ENCODE data around the gene RFNG.

RFNG gene

DNA sequence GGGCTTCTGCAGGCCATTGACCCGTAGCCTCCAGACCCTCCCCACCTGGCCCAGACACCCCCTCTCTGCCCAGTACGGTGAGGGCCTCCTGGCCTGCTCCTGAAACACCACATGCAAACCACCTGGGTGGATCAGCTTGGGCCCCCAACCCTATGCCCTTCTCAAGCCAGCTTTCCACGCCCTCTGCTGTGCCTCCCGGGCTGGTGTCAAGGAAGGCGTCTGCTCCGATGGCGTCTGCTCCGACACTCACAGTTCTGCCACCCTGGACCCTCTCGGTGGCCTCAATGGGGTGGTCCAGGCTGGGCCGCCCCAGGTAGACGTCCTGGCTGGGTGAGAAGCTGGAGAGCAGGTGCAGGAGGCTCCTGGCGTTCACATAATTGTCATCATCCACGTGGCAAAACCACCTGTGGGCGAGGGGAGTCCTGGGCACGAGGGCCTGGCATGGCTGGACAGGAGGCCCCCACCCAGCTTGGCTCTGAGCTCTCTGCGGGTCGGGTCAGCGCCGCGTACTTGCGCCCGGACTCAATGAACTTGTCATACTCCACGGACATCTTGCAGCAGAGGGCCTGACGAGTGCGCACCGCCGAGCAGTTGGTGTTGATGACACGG lies 1.4 kb downstream of the RFNG start:
- Histone ChIP-seq H3K4me1 (ENCODE audit: control insufficient read depth, low read length) (peaks cover 17% of the 10 kb centered on the region), H3K27ac (ENCODE audit: low read depth, low read length) (no peak overlapping the region), H3K27me3 (ENCODE audit: control insufficient read depth, low read length) (no peaks in the 10 kb centered on the region), H3K36me3 (ENCODE audit: control insufficient read depth, low read length) (peaks cover 12% of the 10 kb centered on the region; the same call in 1 of the 2 replicates), H4K20me1 (ENCODE audit: control insufficient read depth, insufficient read depth, low read depth, low read length) (peaks cover 3% of the 10 kb centered on the region; the same call in 1 of the 2 replicates), H3K9me3 (ENCODE audit: control insufficient read depth, insufficient read depth, low read length) (no peaks in the 10 kb centered on the region), H3K79me2 (ENCODE audit: control insufficient read depth, low read length) (peaks cover 19% of the 10 kb centered on the region), H3K9me2 (replicated peaks; ENCODE audit: control insufficient read depth, low read length) (no peaks in the 10 kb centered on the region), H3F3A (ENCODE audit: control insufficient read depth, insufficient read depth) (no peaks in the 10 kb centered on the region), H3K4me3 (ENCODE audit: low read length) (peak overlapping the region; percentile 79), H3K4me2 (ENCODE audit: low read length) (peak overlapping the region; percentile 86)
- TF ChIP-seq, protein P1, sequence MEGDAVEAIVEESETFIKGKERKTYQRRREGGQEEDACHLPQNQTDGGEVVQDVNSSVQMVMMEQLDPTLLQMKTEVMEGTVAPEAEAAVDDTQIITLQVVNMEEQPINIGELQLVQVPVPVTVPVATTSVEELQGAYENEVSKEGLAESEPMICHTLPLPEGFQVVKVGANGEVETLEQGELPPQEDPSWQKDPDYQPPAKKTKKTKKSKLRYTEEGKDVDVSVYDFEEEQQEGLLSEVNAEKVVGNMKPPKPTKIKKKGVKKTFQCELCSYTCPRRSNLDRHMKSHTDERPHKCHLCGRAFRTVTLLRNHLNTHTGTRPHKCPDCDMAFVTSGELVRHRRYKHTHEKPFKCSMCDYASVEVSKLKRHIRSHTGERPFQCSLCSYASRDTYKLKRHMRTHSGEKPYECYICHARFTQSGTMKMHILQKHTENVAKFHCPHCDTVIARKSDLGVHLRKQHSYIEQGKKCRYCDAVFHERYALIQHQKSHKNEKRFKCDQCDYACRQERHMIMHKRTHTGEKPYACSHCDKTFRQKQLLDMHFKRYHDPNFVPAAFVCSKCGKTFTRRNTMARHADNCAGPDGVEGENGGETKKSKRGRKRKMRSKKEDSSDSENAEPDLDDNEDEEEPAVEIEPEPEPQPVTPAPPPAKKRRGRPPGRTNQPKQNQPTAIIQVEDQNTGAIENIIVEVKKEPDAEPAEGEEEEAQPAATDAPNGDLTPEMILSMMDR (IDR thresholded peaks at IDR 0.05; ENCODE audit: low read depth, low read length, poor library complexity, severe bottlenecking): no peak
- no peak for TF ChIP-seq EZH2phosphoT487 (IDR thresholded peaks at IDR 0.05; ENCODE audit: borderline replicate concordance, low read length)

- TF ChIP-seq, protein P1 (IDR thresholded peaks at IDR 0.05; ENCODE audit: low read depth, low read length, poor library complexity, severe bottlenecking): no peak
- TF ChIP-seq EZH2phosphoT487 (IDR thresholded peaks at IDR 0.05; ENCODE audit: borderline replicate concordance, low read length): no peak
- Histone ChIP-seq H3F3A (ENCODE audit: control insufficient read depth, insufficient read depth) (no peaks in the 10 kb centered on the region), H3K27ac (ENCODE audit: low read depth, low read length) (no peak overlapping the region), H3K9me2 (replicated peaks; ENCODE audit: control insufficient read depth, low read length) (no peaks in the 10 kb centered on the region), H3K4me3 (ENCODE audit: low read length) (no peak overlapping the region), H3K79me2 (ENCODE audit: control insufficient read depth, low read length) (peaks cover 19% of the 10 kb centered on the region), H3K27me3 (ENCODE audit: control insufficient read depth, low read length) (no peaks in the 10 kb centered on the region), H3K4me1 (ENCODE audit: control insufficient read depth, low read length) (peaks cover 17% of the 10 kb centered on the region), H3K36me3 (ENCODE audit: control insufficient read depth, low read length) (peaks cover 5% of the 10 kb centered on the region; the same call in 1 of the 2 replicates), H3K4me2 (ENCODE audit: low read length) (no peak overlapping the region), H4K20me1 (ENCODE audit: control insufficient read depth, insufficient read depth, low read depth, low read length) (peaks cover 3% of the 10 kb centered on the region; the same call in 1 of the 2 replicates), H3K9me3 (ENCODE audit: control insufficient read depth, insufficient read depth, low read length) (no peaks in the 10 kb centered on the region)
Measured at GRCh38 chr17:82049521-82049971, 2.1 kb downstream of the RFNG start.

DNA sequence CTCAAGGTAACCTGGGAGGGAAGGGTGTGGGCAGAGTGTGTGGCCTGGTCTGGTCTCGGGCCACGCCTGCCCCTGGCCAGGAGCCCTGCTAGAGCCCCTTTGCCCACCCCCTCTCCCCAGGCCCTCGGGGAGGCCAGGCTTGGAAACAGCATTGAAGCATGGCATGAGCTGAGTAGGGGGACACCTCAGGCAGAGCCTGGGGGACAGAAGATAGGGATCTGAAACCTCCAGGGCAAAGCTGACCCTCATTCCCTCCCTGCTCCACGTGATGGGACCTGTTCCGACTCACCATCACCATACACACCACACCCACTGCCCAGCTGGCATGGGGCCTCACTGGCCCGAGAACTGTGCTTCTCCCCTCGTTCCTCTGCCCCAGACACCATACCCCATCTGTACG lies 2.5 kb downstream of the RFNG start:
- Histone ChIP-seq H3F3A (ENCODE audit: control insufficient read depth, insufficient read depth) (no peaks in the 10 kb centered on the region), H3K4me2 (ENCODE audit: low read length) (no peak overlapping the region)

More for the DNA sequence above, 2.5 kb downstream of the RFNG start:
- Histone ChIP-seq H3K79me2 (ENCODE audit: control insufficient read depth, low read length) (peaks cover 19% of the 10 kb centered on the region), H3K4me3 (ENCODE audit: low read length) (no peak overlapping the region), H3K36me3 (ENCODE audit: control insufficient read depth, low read length) (peaks cover 4% of the 10 kb centered on the region; the same call in 1 of the 2 replicates), H3K9me3 (ENCODE audit: control insufficient read depth, insufficient read depth, low read length) (no peaks in the 10 kb centered on the region), H3K27me3 (ENCODE audit: control insufficient read depth, low read length) (no peaks in the 10 kb centered on the region), H3K9me2 (replicated peaks; ENCODE audit: control insufficient read depth, low read length) (no peaks in the 10 kb centered on the region), H4K20me1 (ENCODE audit: control insufficient read depth, insufficient read depth, low read depth, low read length) (peaks cover 3% of the 10 kb centered on the region; the same call in 1 of the 2 replicates), H3K4me1 (ENCODE audit: control insufficient read depth, low read length) (peaks cover 17% of the 10 kb centered on the region), H3K27ac (ENCODE audit: low read depth, low read length) (no peak overlapping the region)
- TF ChIP-seq, protein P1 (IDR thresholded peaks at IDR 0.05; ENCODE audit: low read depth, low read length, poor library complexity, severe bottlenecking): no peak
- TF ChIP-seq EZH2phosphoT487 (IDR thresholded peaks at IDR 0.05; ENCODE audit: borderline replicate concordance, low read length): no peak
